HL-60/S4 treated with phorbol 12-myristate 13-acetate at 8.2 ng/mL for 4 days and 3 days (cell line): ENCODE data around the gene TLK2.
"Not testable (repeated sequence)": the region's sequence is repeated elsewhere in the genome, so short reads cannot be mapped to it uniquely, and the experiment has no call there.

Experiments
- in situ Hi-C: fragments of 300-500 bp; cut with MboI; formaldehyde crosslinking; loops from 2 replicates; pipeline ENCODE4 v1.15.0; 2022; ENCODE audit warnings: low sequenced_read_pairs

The TLK2 gene

DNA sequence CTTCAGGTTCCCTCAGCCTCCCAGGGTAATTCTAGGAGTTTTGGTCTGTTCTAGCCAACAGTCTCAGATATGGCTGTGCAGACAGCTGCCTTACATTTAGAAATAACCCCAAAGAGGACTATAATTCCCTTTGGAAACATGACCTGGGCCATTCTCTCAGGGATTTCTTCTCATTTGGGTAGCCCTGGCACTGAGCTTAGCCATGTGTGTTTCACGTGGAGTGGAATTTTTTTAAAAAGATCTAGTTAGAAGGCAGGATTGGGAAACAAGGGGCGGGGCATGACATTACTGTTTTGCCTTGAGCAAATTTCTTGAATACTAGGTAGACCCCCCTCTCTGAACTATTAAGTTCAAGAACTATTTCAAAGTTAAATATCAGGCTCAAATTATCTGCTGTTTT is 119.3 kb downstream of the TLK2 start:
- in situ Hi-C loops, result no loop called here

DNA sequence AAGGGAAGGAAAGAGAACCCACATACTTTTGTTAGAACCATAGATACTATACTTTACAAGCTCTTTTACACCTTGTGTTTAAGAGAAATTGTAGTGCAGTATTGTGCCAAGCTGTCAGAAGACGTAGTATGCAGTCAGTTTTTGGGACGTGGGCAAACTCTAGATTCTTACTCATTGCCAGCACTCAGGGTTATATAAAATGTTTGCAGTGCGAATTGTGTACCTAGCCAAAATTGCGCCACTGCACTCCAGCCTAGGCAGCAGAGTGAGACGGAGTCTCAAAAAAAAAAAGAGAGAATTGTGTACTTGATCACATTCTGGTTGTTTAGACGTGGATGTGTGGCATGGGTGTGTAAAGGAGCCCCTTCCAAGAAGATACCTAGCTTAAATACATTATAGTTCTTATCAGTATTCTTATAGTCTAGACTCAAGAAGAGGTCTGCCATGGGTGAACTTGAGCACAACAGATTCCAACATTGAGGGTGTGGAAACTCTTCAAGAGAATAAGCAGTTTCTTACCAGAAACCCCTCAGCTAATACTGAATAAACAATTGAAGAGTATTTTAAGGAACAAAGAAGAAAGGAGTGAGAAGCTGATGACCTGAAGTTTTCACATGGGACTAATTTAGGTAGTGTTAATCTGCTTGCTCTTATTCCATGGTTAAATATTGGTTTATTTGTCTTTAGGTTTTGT is 121.5 kb downstream of the TLK2 start:
- in situ Hi-C loops, result no loop called here

DNA sequence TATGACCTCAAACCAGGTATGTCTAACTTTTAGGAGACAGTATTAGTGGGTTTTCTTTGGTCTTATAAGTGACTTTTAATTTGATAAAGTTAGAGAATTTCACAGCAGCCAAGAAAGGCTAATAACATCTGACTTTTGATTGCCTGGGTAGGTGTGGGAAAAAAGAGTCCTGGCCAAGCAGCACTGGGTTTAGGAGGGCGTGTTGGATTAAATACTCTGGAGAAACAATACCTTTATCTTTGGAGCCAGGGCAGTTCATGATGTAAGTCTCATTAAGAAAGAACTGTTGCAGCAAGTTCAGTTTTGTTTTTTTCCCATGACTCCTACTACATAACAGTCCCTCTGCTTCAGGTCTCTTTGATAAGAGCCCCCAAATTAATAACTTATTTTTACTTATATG is 122.2 kb downstream of the TLK2 start:
- in situ Hi-C loops, result no loop called here

DNA sequence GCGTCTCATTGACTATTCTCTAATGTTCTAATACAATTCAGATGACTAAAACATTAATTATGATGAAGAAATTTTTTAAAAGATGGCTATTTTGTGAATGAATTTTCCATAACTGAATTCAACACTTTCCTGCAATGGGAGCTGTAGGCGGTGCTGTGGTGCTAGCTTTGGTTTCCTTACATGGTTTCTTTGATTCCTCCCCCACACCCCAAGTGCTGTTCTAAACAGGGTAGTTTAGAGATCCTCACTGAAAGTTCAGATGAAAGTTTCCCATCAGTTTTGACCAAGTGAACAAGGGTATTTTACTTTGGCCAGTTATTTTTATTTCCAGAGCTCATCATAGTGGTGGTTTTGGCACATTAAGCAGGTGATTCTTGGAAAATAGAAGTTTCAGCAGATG is 122.8 kb downstream of the TLK2 start:
- in situ Hi-C loops, result no loop called here

DNA sequence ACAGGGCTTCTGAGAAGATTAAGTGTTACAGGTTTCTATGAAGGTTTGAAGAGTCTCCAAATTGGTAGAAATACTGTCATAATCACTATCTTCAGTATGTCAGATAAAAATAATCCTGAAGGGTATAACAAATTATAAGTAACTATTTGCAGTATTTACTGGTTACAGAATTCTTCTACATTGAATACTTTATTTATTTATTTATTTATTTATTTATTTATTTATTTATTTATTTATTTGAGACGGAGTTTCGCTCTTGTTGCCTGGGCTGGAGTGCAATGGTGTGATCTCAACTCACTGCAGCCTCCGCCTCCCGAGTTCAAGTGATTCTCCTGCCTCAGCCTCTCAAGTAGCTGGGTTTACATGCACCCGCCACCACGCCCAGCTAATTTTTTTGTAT is 125.2 kb downstream of the TLK2 start:
- in situ Hi-C loops, result not testable (repeated sequence)

DNA sequence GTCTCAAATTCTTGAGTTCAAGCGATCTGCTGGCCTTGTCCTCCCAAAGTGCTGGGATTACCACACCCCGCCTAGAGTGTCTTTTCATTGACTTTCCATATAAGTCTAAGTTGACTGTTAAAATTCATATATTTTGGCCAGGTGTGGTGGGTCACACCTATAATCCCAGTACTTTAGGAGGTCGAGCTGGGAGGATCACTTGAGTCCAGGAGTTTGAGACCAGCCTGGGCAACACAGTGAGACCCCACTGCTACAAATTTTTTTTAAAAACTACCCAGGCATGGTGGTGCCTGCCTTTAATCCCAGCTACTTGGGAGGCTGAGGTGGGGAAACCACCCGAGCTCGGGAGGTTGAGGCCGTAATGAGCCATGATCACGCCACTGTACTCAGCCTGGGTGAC is 127.0 kb downstream of the TLK2 start:
- in situ Hi-C loops, result no loop called here

DNA sequence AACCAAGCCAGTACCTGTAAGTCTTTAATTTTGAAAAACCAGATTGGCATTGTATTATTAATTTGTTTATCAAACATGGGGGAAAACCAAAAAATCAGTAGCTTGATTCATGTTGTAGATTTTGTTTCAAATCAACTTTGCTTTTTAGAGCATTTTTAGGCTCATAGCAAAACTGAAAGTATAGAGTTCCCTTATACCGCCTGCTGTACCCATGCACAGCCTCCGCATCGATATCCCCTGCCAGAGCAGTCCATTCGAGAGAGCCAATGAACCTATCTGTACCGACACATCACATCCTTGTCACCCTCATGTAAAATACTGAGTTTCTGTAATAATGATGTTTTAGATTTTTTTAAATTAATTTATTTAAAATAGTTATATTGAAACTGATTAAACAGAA is 132.7 kb downstream of the TLK2 start:
- in situ Hi-C loops, result no loop called here

DNA sequence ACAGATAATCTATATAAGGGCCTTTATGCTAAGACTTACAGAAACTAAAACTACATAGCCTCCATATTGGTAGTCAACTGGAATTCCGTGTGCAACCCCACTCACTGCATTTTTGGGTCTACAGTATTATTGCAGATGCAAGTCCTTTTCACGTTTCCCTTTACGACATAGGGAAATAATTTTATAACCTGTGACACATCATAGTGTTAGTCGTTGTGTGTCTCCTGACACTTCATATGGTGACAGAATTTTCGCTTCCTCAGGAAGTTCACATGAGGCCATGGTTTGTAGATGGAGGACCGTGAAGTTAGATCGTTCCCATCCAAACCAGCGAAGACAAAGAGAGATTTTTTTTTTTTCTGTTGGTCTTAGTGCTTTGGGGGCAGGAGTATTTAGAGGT is 133.1 kb downstream of the TLK2 start:
- in situ Hi-C loops, result no loop called here

DNA sequence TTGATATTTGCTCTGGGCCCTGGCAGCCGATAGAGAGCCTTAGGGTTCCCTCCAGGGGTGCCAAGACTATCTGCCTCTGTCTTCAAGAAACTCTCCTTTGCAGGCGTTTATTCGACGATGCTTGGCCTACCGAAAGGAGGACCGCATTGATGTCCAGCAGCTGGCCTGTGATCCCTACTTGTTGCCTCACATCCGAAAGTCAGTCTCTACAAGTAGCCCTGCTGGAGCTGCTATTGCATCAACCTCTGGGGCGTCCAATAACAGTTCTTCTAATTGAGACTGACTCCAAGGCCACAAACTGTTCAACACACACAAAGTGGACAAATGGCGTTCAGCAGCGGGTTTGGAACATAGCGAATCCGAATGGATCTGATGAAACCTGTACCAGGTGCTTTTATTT is 133.7 kb downstream of the TLK2 start:
- in situ Hi-C loops, result not testable (repeated sequence)

DNA sequence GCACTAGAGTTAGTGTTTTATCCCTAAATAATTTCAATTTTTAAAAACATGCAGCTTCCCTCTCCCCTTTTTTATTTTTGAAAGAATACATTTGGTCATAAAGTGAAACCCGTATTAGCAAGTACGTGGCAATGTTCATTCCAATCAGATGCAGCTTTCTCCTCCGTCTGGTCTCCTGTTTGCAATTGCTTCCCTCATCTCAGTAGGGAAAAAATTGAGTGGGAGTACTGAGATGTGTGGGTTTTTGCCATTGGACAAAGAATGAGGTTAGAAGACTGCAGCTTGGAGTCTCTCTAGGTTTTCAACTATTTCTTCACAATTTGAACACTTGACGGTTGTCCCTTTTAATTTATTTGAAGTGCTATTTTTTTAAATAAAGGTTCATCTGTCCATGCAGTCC is 134.5 kb downstream of the TLK2 start:
- in situ Hi-C loops, result not testable (repeated sequence)

DNA sequence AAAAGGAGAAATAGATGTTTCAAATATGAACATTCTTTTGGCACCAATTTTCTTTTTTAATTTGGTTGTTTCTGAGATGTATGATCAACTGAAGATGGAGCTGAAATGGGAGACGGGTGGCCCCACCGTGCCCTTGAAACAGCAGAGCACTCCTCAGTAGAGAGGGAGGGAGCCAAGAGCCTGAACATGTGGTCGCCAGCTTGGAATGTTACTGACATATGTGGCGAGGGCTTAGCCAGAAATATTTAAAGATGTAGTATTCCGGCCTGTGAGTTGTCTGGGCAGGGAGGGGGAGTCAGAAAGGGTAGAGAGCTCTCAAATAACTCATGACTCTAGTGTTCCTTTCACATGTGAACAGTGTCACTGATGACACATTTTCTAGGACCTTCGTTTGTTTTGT is 135.5 kb downstream of the TLK2 start:
- in situ Hi-C loops, result no loop called here

DNA sequence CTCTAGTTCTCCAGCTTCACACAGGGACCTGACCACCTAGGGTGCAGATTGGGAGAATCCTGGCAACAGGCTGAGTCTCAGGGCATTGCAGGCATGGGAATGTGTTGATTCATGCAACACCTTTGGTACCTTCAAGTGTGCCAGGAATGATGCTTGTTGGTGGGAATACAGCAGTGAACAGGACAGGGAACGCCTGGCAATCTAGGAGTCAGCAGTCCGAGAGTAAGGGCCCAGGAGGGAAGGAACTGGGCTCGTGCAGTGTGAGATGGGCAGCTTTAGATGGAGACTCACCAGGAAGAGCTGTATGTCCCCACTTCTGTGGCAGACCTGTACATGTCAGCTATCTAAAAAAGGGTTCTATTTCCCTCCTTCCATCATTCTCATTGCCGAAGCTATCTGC is 136.9 kb downstream of the TLK2 start:
- in situ Hi-C loops, result no loop called here

DNA sequence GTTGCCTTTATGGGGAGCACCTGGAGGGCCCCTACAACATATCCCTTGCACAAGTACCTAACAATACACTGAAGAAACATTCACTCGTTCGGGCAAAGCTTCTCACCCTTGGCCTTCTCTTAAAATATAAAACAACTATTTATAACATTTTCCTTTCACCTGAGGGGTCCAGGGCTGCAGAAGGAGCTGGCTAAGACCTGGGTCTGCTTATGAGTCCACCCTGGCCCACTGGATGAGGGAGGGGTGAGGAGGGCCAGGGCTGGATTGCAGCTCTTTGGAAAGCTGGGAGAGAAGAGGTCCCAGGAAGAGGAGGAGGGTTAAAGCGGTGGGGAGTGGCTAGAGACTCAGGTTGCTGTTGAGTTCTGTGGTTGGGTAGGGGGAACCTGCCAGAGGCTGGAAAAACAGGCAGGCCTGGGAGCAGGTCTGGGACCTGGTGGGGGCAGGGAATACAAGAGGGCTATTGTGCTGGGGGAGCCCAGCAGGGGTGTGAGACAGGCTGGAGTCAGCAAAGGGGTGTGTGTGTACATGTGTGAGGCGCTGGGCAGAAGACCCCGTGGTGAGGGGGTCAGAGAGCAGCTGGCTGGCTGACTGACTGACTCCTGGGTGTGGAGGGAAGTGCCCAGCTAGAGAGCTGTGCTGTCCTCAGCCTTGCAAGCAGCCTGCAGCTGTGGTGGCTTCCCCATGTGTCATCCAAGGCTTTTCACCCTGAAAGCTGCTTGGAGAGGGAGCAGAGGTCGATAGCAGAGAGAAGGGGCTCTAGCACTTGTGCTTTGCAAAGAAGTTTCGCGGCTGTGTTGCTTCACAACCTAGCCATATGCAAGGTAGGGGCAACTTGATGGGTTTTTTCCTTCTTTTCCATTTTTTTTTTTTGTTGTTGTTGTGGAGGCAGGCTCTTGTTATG is 138.6 kb downstream of the TLK2 start:
- in situ Hi-C loops, result no loop called here

DNA sequence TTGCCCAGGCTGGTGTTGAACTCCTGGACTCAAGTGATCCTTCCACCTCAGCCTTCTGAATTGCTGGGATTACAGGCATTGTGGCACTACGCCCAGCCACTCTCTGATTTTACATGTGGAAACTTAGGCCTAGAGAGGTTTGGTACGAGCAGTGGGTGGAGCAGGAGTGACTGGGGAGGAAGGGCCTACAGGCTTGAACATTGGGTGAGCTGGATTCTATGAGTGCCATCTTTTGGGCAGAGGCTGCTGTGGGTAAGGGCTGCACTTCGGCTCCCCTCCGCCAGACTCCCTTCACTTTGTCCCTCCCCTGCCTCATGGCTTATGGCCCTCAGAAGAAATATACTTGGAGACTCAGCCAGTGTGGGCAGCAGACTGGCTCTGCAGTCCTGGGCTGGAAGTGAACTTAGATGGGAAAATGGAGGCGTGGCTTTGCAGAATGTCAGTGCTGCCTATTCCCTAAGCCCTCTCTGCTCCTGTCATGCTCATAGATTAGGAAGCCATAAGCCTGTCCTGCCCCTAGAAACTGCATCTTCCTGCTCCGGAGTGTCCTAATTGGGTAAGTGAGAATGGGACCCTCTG is 139.4 kb downstream of the TLK2 start:
- in situ Hi-C loops, result no loop called here

DNA sequence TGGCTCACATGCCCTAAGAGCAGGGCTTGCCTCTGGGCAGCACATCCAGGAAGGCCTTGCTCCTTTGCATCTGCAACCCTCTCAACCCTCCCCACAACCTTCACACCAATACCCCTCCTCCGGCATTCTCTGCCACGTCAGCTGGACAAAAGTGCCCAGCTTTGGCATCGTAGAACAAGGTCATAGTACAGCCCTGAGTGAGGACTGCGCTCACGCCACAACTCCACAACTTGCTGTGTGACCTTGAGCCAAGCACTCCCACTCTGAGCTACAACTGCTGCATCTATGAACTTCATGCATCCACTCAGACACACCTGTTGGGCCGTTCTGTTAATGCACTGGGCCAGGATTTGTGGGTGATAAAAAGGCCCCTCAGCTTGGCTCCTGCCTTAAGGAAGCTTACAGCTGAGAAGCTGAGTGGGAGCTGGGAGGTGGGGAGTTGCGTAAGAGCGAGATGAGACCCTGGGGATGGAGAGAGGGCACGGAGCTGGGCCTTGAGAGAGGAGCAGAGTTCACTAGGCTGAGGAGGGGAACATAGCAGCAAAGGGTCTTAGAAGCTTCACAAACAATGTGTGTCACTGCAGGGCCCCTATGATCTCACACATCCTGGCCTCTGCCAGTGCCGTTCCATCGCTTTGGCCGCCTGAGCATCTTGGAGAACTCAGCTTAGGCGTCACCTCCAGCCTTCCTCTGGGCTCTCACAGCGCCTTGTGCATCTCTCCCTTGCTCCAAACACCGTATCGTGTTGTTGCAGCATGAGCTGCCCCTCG is 140.2 kb downstream of the TLK2 start:
- in situ Hi-C loops, result no loop called here

DNA sequence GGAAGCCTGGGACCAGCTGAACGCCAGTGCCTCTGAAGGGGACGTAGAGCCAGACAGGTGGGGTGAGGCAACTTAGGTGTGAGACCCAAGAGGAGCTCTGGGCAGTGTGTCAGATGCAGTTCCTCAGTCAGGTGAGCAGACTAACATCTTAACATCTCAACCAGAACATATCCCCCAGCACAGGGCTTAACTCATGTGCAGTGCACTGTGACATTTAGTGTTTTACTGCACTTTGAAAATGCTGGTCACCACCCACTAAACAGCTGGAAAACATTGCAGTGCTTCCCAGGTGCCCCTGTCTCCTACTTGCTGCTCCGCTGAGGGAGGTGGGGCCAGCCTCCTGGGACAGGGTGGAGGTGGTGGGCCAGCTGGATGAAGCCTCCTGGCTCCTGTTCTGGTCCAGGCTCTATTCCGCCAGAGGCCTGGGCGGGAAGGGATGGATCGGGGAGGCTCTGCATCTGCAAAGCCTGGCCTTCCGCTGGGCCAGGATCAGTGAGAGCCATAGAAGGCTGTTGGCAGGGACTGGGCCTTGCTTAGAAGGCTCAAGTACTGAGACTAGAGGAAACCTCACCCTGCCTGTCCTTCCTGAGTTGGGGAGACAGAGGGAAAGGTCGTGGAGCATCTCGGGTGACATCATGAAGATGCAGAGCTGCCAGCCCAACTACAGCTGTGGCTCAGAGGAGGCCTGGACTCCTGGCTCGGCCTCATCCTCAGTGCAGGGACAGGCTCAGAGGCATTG is 141.0 kb downstream of the TLK2 start:
- in situ Hi-C loops, result no loop called here

DNA sequence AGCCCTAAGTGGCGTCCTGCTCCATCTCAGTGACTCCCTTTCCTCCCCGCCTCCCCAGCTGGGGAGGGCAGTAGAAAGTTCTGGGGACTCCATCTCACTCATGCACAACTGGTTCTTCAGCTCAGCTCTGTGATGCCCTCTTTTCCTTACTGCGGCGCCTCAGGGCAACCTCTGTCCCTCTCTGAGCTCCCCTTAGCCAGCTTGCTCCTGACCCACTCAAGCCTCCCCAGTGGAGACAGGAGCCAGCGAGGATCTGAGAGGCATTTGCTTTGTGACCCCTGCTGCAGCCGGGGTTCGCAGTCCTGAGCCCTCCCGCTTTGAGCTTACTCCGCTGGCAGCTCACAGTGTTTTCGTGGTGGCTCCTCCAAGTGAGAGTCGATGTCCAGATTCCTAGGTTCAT is 142.6 kb downstream of the TLK2 start:
- in situ Hi-C loops, result no loop called here

DNA sequence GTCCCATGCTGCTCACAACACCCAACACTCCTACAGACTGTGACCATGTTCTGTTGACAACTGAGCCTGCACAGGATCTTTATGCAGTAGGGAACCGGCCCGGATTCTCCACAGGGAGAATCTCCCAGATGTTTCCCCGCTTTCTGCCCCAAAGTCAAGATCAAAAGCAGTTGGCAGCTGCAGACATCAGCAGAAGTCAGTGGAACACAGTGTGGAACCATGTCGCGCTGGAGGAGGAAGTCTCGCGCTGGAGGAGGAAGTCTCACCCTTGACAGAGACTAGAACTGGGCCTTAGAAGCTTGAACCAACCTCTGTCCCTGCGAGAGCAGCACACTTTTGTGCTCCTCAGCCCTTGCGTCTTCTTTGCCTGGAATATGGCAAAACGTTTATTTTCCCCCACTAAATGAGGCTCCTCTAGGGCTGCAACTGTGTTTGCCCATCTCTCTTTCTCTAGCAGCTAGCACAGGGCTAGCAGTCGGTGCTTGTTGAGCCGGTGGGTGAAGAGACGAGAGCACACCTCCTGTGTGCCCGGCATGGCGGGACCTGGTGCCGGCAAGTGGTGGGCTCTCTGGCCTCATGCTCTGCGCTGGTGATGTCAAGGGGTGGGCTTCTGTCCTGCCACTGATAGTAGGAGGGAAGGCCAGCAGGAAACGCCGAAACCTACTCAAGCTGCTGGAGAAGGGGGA is 146.7 kb downstream of the TLK2 start:
- in situ Hi-C loops, result no loop called here

DNA sequence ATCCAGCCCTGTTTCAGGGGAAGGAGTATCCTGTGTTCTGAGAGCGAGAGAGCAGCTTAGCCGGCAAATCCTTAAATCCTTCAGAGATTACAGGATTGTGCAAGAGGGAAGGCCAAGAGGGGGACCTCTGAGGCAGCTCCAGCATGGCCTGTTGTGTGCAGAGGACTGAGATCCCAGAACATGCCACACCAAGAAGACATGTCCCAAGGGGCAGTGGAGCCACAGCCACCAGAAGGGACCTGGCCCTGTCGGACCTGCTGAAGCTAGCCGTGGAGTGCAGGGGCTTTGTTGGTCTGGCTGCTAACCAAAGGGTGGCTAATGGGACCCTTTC is 147.2 kb downstream of the TLK2 start:
- in situ Hi-C loops, result no loop called here

DNA sequence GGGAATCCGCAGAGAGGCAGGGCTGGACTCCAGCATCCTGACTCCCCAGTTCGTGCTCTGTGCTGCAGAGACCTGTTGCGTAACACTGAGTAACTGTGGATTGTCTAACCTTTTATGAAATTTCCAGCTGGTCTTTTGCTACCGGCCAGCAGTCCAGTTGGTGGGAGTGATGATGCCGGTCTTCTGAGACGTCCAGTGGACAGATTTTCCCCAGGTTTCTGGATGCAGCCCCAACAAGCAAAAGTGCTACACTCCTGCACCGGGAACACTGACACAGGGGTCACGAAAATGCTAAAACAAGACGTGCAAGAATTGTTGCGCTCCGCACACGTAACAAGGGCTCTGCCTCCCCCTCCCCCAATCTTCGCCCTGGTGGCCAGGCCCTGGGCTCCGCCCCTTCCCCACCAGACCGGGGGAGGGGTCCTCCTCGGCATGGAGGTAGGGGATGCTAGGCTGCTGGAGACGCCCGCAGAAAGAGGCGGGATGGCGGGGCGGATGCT is 148.1 kb downstream of the TLK2 start:
- in situ Hi-C loops, result no loop called here
